ENCODE data around the gene CLEC4E.
"Not testable (repeated sequence)": the region's sequence is repeated elsewhere in the genome, so short reads cannot be mapped to it uniquely, and the experiment has no call there.

Gene CLEC4E

GRCh38 chr12:8566525-8566924 is 25.8 kb upstream of the CLEC4E start:
- no peak for DNase-seq (ENCODE audit: low read depth)
- H3K4me3 ChIP-seq (ENCODE audit: low read depth, low read length): no peak overlapping the region

GRCh38 chr12:8566052-8566451 is 25.3 kb upstream of the CLEC4E start:
- H3K4me3 ChIP-seq (ENCODE audit: low read depth, low read length): not testable (repeated sequence)
- peak; percentile 37 for DNase-seq (ENCODE audit: low read depth)

More at GRCh38 chr12:8566525-8566924, 25.8 kb upstream of the CLEC4E start:
- no peak for TF ChIP-seq CTCF (IDR thresholded peaks at IDR 0.05; ENCODE audit: low read depth, low read length)
- TF ChIP-seq POLR2A (IDR thresholded peaks at IDR 0.05; ENCODE audit: extremely low read depth, insufficient read length): no peak
- TF ChIP-seq MYC (IDR thresholded peaks at IDR 0.05; ENCODE audit: low read depth, low read length): no peak

- no peak for DNase-seq (ENCODE audit: low read depth)
- H3K4me3 ChIP-seq (ENCODE audit: low read depth, low read length): no peak overlapping the region
- TF ChIP-seq CTCF (IDR thresholded peaks at IDR 0.05; ENCODE audit: low read depth, low read length): no peak
- no peak for TF ChIP-seq POLR2A (IDR thresholded peaks at IDR 0.05; ENCODE audit: extremely low read depth, insufficient read length)
- no peak for TF ChIP-seq MAX (IDR thresholded peaks at IDR 0.05; ENCODE audit: low read depth, low read length)
- TF ChIP-seq MYC (IDR thresholded peaks at IDR 0.05; ENCODE audit: low read depth, low read length): no peak
Observed at GRCh38 chr12:8564656-8565055, 24.0 kb upstream of the CLEC4E start.

GRCh38 chr12:8563356-8563755 is 22.7 kb upstream of the CLEC4E start:
- TF ChIP-seq POLR2A (IDR thresholded peaks at IDR 0.05; ENCODE audit: extremely low read depth, insufficient read length) (no peak), MYC (IDR thresholded peaks at IDR 0.05; ENCODE audit: low read depth, low read length) (no peak)
- no peak for DNase-seq (ENCODE audit: low read depth)
- no peak overlapping the region for H3K4me3 ChIP-seq (ENCODE audit: low read depth, low read length)

- TF ChIP-seq CTCF (IDR thresholded peaks at IDR 0.05; ENCODE audit: low read depth, low read length): no peak
- TF ChIP-seq MAX (IDR thresholded peaks at IDR 0.05; ENCODE audit: low read depth, low read length): no peak
- TF ChIP-seq MYC (IDR thresholded peaks at IDR 0.05; ENCODE audit: low read depth, low read length): no peak
- no peak for TF ChIP-seq POLR2A (IDR thresholded peaks at IDR 0.05; ENCODE audit: extremely low read depth, insufficient read length)
- DNase-seq (ENCODE audit: low read depth): peak; percentile 11
- no peak overlapping the region for H3K4me3 ChIP-seq (ENCODE audit: low read depth, low read length)
Observed at GRCh38 chr12:8562310-8562709, 21.6 kb upstream of the CLEC4E start.

- TF ChIP-seq POLR2A (IDR thresholded peaks at IDR 0.05; ENCODE audit: extremely low read depth, insufficient read length) (no peak), CTCF (IDR thresholded peaks at IDR 0.05; ENCODE audit: low read depth, low read length) (no peak), MAX (IDR thresholded peaks at IDR 0.05; ENCODE audit: low read depth, low read length) (no peak), MYC (IDR thresholded peaks at IDR 0.05; ENCODE audit: low read depth, low read length) (no peak)
- DNase-seq (ENCODE audit: low read depth): no peak
- H3K4me3 ChIP-seq (ENCODE audit: low read depth, low read length): no peak overlapping the region
Observed at GRCh38 chr12:8561011-8561410, 20.3 kb upstream of the CLEC4E start.

- H3K4me3 ChIP-seq (ENCODE audit: low read depth, low read length): no peak overlapping the region
- DNase-seq (ENCODE audit: low read depth): no peak
- TF ChIP-seq MAX (IDR thresholded peaks at IDR 0.05; ENCODE audit: low read depth, low read length) (no peak), POLR2A (IDR thresholded peaks at IDR 0.05; ENCODE audit: extremely low read depth, insufficient read length) (no peak), MYC (IDR thresholded peaks at IDR 0.05; ENCODE audit: low read depth, low read length) (no peak), CTCF (IDR thresholded peaks at IDR 0.05; ENCODE audit: low read depth, low read length) (no peak)
Observed at GRCh38 chr12:8559676-8560075, 19.0 kb upstream of the CLEC4E start.

Data from NB4 (cell line).